ENCODE results near the gene ERCC6L. TPM values are rescaled to one million over a fixed set of nuclear protein-coding genes. Genes with fewer than 3 reads are reported as not detected.

Gene ERCC6L
- total and polyA plus RNA-seq, 2 of the 4 experiments (the other 2 are of a cell fraction) = 2.3 to 5.4 TPM

GRCh38 chrX:72254816-72255215, 16.0 kb upstream of the ERCC6L start:
- ChIA-PET CTCF (interaction anchor here (1.2 to 1.3 kb wide), 3 partner anchors 10 to 14 kb away, joined by 3 to 5 read pairs (median 3); no protein-coding TSS in a partner anchor), POLR2A (ENCODE audit: unreplicated experiment) (no interaction called here)
- Histone ChIP-seq H4K20me1 (ENCODE audit: insufficient read depth, low read length) (no peaks in the 10 kb centered on the region), H3K4me1 (ENCODE audit: control insufficient read depth, insufficient read depth, low read length) (peaks cover 8% of the 10 kb centered on the region), H3K56ac (ENCODE audit: extremely low read depth, insufficient read depth, low read length) (no peak overlapping the region), H2BK20ac (ENCODE audit: low read depth, low read length) (no peak overlapping the region), H3K23ac (ENCODE audit: low read depth, low read length) (no peak overlapping the region), H3K4me3 (ENCODE audit: insufficient read depth, low read depth, low read length) (no peak overlapping the region), H3K18ac (ENCODE audit: low read depth, low read length) (no peak overlapping the region), H3K4me2 (ENCODE audit: low read depth, low read length) (no peak overlapping the region), H3K27me3 (ENCODE audit: control insufficient read depth, insufficient read depth, low read length) (peaks cover 22% of the 10 kb centered on the region), H4K91ac (ENCODE audit: insufficient read depth, low read depth, low read length) (no peak overlapping the region), H4K5ac (ENCODE audit: low read depth, low read length) (no peak overlapping the region), H3K9me1 (ENCODE audit: insufficient read depth, low read length) (peaks cover 9% of the 10 kb centered on the region), H2BK15ac (ENCODE audit: low read depth, low read length) (no peak overlapping the region), H4K8ac (ENCODE audit: low read depth in 2 of 2, low read length in 2 of 2) (no peak overlapping the region), H2AFZ (replicated peaks; ENCODE audit: low read length, poor library complexity) (no peak overlapping the region), H3K36me3 (ENCODE audit: control insufficient read depth, insufficient read depth, low read length) (no peaks in the 10 kb centered on the region), H3K4ac (ENCODE audit: low read depth, low read length) (no peak overlapping the region), H2AK9ac (replicated peaks; ENCODE audit: low read depth, low read length, poor library complexity) (no peak overlapping the region), H2BK120ac (ENCODE audit: low read depth, low read length) (no peak overlapping the region), H3K9ac (ENCODE audit: low read depth, low read length) (no peak overlapping the region), H3K79me1 (ENCODE audit: low read depth in 1 of 2, low read length in 2 of 2) (no peaks in the 10 kb centered on the region), H2BK5ac (ENCODE audit: low read depth, low read length, poor library complexity, severe bottlenecking) (no peak overlapping the region), H3K9me3 (ENCODE audit: control insufficient read depth, insufficient read depth, low read length) (no peaks in the 10 kb centered on the region), H2AK5ac (ENCODE audit: low read depth, low read length) (no peak overlapping the region), H3K27ac (ENCODE audit: insufficient read depth, low read length) (no peak overlapping the region), H3K14ac (replicated peaks; ENCODE audit: low read depth, low read length) (no peak overlapping the region)
- DNase-seq (no peak), ATAC-seq (ENCODE audit: low read depth) (no peak)
- 60% methylated on average over 1 of the region's 17 CpGs; no CpG with 5 or more reads in 1 of the 2 experiments for WGBS, 2 experiments (ENCODE audit: extremely low coverage in 2 of 2, insufficient read length in 1 of 2)
- BruUV-seq (replicated peaks) = no TSS peak
- dilution Hi-C loops (cut with HindIII; ENCODE audit: low sequenced_read_pairs, unreplicated experiment) = no loop called here
- TF ChIP-seq RAD21 (IDR thresholded peaks at IDR 0.05; ENCODE audit: low read length) (no peak), BHLHE40 (IDR thresholded peaks at IDR 0.05; ENCODE audit: low read depth, low read length) (no peak), POLR2A (IDR thresholded peaks at IDR 0.05; ENCODE audit: low read depth, low read length) (no peak), CTCF (conservative IDR thresholded peaks at IDR 0.05; ENCODE audit: low read depth, low read length) (no peak), MXI1 (IDR thresholded peaks at IDR 0.05; ENCODE audit: borderline replicate concordance, low read depth, low read length) (no peak), RCOR1 (IDR thresholded peaks at IDR 0.05; ENCODE audit: insufficient replicate concordance, low read length) (no peak), CEBPB (IDR thresholded peaks at IDR 0.05; ENCODE audit: low read depth, low read length) (no peak), USF2 (IDR thresholded peaks at IDR 0.05; ENCODE audit: low read depth, low read length) (no peak)
- intact Hi-C loops (cut with micrococcal nuclease) = loop anchor here (10.0 kb wide), 1 partner anchor 220 kb away; no protein-coding TSS in a partner anchor
- in situ Hi-C loops (cut with MboI; ENCODE audit: low sequenced_read_pairs) = no loop called here

All from IMR-90 (cell line).